BE2C (cell line): ENCODE data around the gene AGAP3.

Experiments
- DNase-seq: peaks from one replicate; pipeline ENCODE4 v3.0.0-alpha.2; 2020
- H3K27me3 ChIP-seq: fragments of 250-450 bp; sonication (Bioruptor Pico); 2 replicates; pipeline ENCODE4 v1.5.1; 2020; ENCODE audit warnings: mild to moderate bottlenecking
- H3K36me3 ChIP-seq: fragments of 250-450 bp; sonication (Bioruptor Pico); 2 replicates; pipeline ENCODE4 v1.5.1; 2020; ENCODE audit warnings: mild to moderate bottlenecking
- H3K4me1 ChIP-seq: fragments of 250-450 bp; sonication (Bioruptor Pico); 2 replicates; pipeline ENCODE4 v1.5.1; 2020
- H3K4me3 ChIP-seq: 2 replicates; pipeline ENCODE4 v1.5.1; 2011; ENCODE audit warnings: low read depth, low read length
- H3K9me3 ChIP-seq: fragments of 250-450 bp; sonication (Bioruptor Pico); 2 replicates; pipeline ENCODE4 v1.5.1; 2020
- TF ChIP-seq, protein P1 (sequence below): IDR thresholded peaks from 2 replicates; pipeline ENCODE4 v1.5.1; 2012; ENCODE audit warnings: mild to moderate bottlenecking, low read depth, low read length

Gene AGAP3

DNA sequence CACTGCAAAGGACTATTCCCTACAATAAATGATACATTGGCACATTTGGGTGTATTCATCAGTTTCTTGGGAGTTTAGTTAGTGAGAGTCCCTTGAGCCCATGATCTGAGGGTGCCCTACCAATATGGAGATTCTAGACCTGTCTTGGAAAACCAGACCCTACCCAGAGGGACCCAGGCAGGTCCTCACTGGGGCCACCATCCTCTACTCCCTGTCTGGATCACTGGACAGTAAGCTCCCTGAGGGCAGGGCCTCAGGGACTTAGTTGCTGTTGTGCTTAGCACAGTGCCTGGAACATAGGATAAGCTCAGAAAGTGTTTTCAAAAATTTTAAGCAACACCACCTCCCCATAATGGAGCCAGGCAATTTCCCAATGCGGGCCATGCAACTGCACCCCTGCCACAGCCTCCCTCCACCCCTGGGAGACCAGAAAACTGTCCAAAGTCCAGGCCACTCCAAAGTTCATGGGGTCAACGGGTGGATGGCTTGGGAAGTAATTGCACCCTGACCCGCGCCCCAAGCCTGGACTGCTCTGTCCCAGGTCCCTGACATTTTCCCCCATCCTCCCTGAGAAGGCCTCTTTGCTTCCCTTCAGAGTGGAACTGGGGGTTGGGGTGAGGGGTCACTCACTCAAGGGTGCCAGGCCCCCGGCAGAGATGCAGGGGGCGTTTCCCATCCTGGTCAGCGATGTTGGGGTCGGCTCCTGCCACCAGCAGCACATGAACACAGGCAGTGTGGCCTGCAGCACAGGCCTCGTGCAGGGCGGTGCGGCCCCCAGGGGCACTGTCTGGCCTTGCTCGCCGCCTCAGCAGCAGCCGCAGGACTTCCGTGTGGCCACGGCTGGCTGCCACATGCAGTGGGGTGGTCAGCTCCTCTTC, 99.7 kb downstream of the AGAP3 start:
- H3K9me3 ChIP-seq, result no peaks in the 10 kb centered on the region
- H3K4me1 ChIP-seq, result no peaks in the 10 kb centered on the region
- no peak for DNase-seq
- H3K27me3 ChIP-seq, result no peaks in the 10 kb centered on the region
- TF ChIP-seq, protein P1, sequence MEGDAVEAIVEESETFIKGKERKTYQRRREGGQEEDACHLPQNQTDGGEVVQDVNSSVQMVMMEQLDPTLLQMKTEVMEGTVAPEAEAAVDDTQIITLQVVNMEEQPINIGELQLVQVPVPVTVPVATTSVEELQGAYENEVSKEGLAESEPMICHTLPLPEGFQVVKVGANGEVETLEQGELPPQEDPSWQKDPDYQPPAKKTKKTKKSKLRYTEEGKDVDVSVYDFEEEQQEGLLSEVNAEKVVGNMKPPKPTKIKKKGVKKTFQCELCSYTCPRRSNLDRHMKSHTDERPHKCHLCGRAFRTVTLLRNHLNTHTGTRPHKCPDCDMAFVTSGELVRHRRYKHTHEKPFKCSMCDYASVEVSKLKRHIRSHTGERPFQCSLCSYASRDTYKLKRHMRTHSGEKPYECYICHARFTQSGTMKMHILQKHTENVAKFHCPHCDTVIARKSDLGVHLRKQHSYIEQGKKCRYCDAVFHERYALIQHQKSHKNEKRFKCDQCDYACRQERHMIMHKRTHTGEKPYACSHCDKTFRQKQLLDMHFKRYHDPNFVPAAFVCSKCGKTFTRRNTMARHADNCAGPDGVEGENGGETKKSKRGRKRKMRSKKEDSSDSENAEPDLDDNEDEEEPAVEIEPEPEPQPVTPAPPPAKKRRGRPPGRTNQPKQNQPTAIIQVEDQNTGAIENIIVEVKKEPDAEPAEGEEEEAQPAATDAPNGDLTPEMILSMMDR, result no peak
- no peak overlapping the region for H3K4me3 ChIP-seq
- no peaks in the 10 kb centered on the region for H3K36me3 ChIP-seq

DNA sequence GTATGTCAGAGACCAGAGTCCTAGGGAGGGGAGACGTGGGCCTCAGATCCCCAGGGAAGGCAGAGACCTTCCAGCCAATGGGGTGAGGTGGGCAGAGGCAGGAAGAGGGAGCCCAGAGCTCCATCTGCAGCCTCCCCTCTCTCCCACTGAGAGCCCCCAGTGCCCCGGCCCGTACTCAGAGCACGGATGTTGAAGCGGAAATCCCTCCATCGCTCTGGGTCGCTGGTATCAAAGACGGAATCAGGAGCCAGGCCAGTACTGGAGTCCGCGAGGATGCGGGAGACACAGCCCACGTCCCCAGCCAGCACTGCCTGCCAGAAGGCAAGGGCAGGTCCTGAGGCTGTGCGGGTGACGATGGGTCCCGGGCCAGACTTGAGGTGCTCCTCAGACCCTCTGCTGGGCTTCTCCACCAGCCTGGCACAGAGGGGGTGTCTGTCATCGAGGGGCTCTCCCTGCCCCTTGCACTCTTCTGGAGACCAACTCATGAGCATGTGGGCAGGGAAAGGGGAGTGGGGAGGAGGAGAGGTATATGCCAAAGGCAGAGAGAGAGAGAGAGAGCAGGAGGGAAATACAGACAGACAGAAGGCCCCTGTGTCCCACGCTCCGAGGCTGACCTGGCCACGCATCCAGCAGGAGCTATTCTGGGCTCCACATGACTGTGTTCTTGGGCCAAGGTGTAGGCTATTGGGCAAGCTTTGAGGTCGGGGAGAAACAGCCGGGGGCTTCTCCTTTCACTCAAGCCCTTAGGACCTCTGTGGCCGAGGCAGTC, 100.5 kb downstream of the AGAP3 start, which contains the start of gene ASB10:
TSS of gene ASB10 (minus strand) at position 611 of the 769 bp plus-strand sequence. CDS start at position 491, 120 bp downstream.
- Histone ChIP-seq H3K4me3 (no peak within 1 kb of the TSS), H3K27me3 (no peaks in the 10 kb centered on the region), H3K9me3 (no peaks in the 10 kb centered on the region), H3K36me3 (no peaks in the 10 kb centered on the region), H3K4me1 (no peaks in the 10 kb centered on the region)
- TF ChIP-seq, protein P1, result no peak
- no peak for DNase-seq

DNA sequence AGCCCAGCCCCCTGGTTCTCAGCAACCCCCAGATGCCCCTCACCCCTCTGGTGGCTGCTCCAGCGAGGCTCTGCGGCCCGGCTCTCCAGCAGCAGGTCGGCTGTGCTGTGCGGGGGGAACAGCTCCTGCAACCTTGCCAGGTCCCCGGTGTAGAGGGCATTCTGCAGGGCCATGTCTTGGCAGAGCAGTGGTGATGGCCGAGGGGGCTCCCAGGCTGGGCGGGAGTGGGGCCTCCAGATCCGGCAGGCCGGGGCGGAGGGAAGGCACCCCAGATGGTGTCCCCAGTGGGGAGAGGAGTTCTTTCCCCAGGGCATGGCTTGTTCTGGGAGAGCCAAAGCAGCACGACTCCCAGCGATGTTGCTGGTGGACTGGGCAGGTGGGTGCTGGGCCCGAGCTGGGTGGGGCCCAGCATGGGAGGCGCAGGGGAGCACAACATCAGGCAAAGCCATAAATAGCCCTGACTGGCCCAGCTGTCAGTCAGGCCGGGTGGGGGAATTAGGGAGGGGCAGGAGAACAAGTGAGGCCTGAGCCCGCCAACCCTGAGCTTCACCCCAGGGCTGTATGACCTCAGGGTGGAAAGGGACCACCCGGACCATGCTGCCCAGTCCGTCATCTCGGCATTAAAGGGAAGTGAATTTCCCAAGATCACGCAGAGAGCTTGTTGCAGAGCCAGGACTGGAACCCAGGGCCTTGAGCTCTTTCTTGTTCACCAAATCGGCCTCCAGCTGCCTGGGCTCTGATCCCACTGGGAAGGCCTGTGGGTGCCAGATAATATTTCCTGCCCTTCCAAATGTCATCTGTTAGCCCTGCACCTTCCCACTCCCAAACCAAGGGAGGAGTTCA, 101.4 kb downstream of the AGAP3 start:
- Histone ChIP-seq H3K36me3 (no peaks in the 10 kb centered on the region), H3K4me3 (no peak overlapping the region), H3K27me3 (no peaks in the 10 kb centered on the region), H3K9me3 (no peaks in the 10 kb centered on the region), H3K4me1 (no peaks in the 10 kb centered on the region)
- TF ChIP-seq, protein P1, result no peak
- DNase-seq, result no peak

DNA sequence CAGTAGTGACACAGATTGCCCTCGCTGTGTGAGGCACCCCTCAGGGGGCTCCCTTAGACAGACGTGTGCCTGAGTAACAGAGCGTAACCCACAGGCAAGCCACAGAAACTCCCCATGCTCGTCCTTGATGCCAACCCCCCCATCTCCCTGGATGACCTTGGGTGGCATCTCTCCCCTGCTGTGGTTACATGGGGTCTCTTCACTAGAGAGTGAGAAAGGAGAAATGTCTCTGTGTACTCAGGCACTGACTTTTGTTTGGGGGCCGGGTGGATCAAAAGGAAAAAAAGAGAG, 101.9 kb downstream of the AGAP3 start:
- Histone ChIP-seq H3K36me3 (no peaks in the 10 kb centered on the region), H3K4me3 (no peak overlapping the region), H3K27me3 (no peaks in the 10 kb centered on the region), H3K4me1 (no peaks in the 10 kb centered on the region), H3K9me3 (no peaks in the 10 kb centered on the region)
- TF ChIP-seq, protein P1, result no peak
- DNase-seq, result no peak

DNA sequence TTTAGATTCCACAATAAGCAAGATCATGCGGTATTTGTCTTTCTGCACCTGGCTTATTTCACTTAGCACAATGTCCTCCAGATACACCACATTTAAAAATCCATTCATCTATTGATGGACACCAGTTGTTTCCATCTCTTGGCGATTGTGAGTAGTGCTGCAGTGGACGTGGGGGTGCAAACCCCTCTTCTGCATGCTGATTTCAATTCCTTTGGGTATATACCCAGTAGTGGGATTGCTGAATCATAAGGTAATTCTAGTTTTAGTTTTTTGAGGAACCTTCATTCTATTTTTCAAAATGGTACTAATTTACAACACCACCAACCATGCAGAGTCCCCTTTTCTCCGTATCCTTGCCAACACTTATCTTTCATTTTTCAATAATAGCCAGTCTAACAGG, 102.8 kb downstream of the AGAP3 start:
- no peak for DNase-seq
- no peak overlapping the region for H3K4me3 ChIP-seq
- H3K27me3 ChIP-seq, result no peaks in the 10 kb centered on the region
- no peaks in the 10 kb centered on the region for H3K9me3 ChIP-seq
- no peaks in the 10 kb centered on the region for H3K36me3 ChIP-seq
- H3K4me1 ChIP-seq, result no peaks in the 10 kb centered on the region
- TF ChIP-seq, protein P1, result no peak
